A549 (cell line): Measurements from ENCODE around the gene STYXL1.

Experiments
- CEBPB ChIP-seq, 2 experiments: fragments of >200 bp in 1 of 2; sonication (Bioruptor Twin) in 1 of 2; formaldehyde crosslinking in 1 of 2; IDR thresholded peaks; 2 replicates each; pipeline ENCODE4 v1.6.1; 2012 to 2016
- EP300 ChIP-seq, 2 experiments: fragments of >200 bp; sonication (Bioruptor Twin); formaldehyde crosslinking; IDR thresholded peaks; 2 replicates in 1 of 2; 3 replicates in 1 of 2; pipeline ENCODE4 v1.6.1; 2016 to 2017
- FOSL2 ChIP-seq, 2 experiments: fragments of 450-650 bp in 1 of 2; fragments of >200 bp in 1 of 2; sonication (Bioruptor Twin) in 1 of 2; formaldehyde crosslinking; IDR thresholded peaks; 2 replicates each; pipeline versions ENCODE4 v1.5.0 to v1.6.1; 2016 to 2020; ENCODE audit warnings: mild to moderate bottlenecking in 1 of 2, moderate library complexity in 1 of 2
- JUN ChIP-seq, 2 experiments: fragments of >200 bp; sonication (Bioruptor Twin); formaldehyde crosslinking; IDR thresholded peaks; 2 replicates in 1 of 2; 3 replicates in 1 of 2; pipeline ENCODE4 v1.6.1; 2016 to 2017
- PHF8 ChIP-seq: fragments of 200-600 bp; sonication (generic); IDR thresholded peaks from 2 replicates; pipeline ENCODE4 v1.6.1; 2016; ENCODE audit warnings: low read depth, mild to moderate bottlenecking, antibody characterized with exemption, moderate library complexity, borderline replicate concordance
- POLR2A ChIP-seq: IDR thresholded peaks from 2 replicates; pipeline ENCODE4 v1.6.1; 2012; ENCODE audit warnings: mild to moderate bottlenecking, low read length
- RAD21 ChIP-seq, 2 experiments: fragments of >200 bp in 1 of 2; sonication (Bioruptor Twin) in 1 of 2; formaldehyde crosslinking in 1 of 2; IDR thresholded peaks in 1 of 2; conservative IDR thresholded peaks in 1 of 2; 2 replicates in 1 of 2; 3 replicates in 1 of 2; pipeline ENCODE4 v1.6.1; 2012 to 2018; ENCODE audit warnings: inconsistent platforms in 1 of 2
- RFX5 ChIP-seq: fragments of 450-650 bp; IDR thresholded peaks from 2 replicates; pipeline ENCODE4 v1.7.1; 2014; ENCODE audit warnings: antibody characterized with exemption, mild to moderate bottlenecking, moderate library complexity
- SMC3 ChIP-seq: fragments of >200 bp; sonication (Bioruptor Twin); formaldehyde crosslinking; IDR thresholded peaks from 3 replicates; pipeline ENCODE4 v1.6.1; 2018; ENCODE audit warnings: inconsistent platforms
- SREBF2 ChIP-seq: fragments of 450-650 bp; IDR thresholded peaks from 2 replicates; pipeline ENCODE4 v1.6.1; 2014; ENCODE audit warnings: mild to moderate bottlenecking, moderate library complexity
- ZFP36 ChIP-seq: fragments of 450-650 bp; IDR thresholded peaks from 2 replicates; pipeline ENCODE4 v1.6.1; 2014; ENCODE audit warnings: borderline replicate concordance; ENCODE audit not compliant: partially characterized antibody
- TF ChIP-seq, protein P1 (sequence below): fragments of >200 bp; sonication (Bioruptor Twin); formaldehyde crosslinking; IDR thresholded peaks from 3 replicates; pipeline ENCODE4 v1.5.1; 2016
- TF ChIP-seq, protein P2 (sequence below): fragments of >200 bp; sonication (Bioruptor Twin); formaldehyde crosslinking; IDR thresholded peaks from 3 replicates; pipeline ENCODE4 v1.6.1; 2016
- TF ChIP-seq, protein P3 (sequence below): IDR thresholded peaks from 2 replicates; pipeline ENCODE4 v1.6.1; 2012

DNA sequence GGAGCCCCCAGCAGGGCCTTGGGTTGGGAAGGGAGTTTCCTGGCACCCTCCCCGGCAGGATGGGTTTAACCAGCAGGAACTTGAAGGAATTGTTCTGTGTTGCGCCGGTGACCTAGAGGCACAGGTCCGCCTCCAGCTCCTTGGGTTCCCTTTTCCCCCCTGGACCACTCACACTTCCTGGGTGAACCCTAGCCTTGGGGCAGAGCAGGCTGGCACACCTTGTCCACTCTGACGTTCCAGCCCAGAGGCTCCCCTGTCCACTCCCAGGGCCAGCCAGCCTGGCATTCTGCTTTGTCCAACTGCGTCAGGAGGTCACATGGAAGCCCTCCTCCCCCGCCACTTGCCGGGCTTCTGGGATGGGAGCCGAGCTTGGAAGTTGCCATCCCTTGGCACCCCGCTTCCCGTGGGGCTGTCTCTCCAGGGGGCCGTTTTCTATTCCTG lies 79.2 kb downstream of the STYXL1 start:
- no peak for TF ChIP-seq ZFP36
- TF ChIP-seq CEBPB (IDR thresholded peaks at IDR 0.05): no peak
- TF ChIP-seq SREBF2: no peak
- no peak for TF ChIP-seq RAD21 (conservative IDR thresholded peaks at IDR 0.05 in 1 of 2, IDR thresholded peaks at IDR 0.05 in 1 of 2)
- TF ChIP-seq, protein P1, sequence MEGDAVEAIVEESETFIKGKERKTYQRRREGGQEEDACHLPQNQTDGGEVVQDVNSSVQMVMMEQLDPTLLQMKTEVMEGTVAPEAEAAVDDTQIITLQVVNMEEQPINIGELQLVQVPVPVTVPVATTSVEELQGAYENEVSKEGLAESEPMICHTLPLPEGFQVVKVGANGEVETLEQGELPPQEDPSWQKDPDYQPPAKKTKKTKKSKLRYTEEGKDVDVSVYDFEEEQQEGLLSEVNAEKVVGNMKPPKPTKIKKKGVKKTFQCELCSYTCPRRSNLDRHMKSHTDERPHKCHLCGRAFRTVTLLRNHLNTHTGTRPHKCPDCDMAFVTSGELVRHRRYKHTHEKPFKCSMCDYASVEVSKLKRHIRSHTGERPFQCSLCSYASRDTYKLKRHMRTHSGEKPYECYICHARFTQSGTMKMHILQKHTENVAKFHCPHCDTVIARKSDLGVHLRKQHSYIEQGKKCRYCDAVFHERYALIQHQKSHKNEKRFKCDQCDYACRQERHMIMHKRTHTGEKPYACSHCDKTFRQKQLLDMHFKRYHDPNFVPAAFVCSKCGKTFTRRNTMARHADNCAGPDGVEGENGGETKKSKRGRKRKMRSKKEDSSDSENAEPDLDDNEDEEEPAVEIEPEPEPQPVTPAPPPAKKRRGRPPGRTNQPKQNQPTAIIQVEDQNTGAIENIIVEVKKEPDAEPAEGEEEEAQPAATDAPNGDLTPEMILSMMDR: no peak
- no peak for TF ChIP-seq FOSL2 (IDR thresholded peaks at IDR 0.05)
- no peak for TF ChIP-seq FOSL2 (CRISPR knock-in tag; IDR thresholded peaks at IDR 0.05)
- TF ChIP-seq EP300 (IDR thresholded peaks at IDR 0.05): no peak
- no peak for TF ChIP-seq SMC3
- no peak for TF ChIP-seq JUN (IDR thresholded peaks at IDR 0.05)
- no peak for TF ChIP-seq PHF8
- no peak for TF ChIP-seq POLR2A
- TF ChIP-seq, protein P2, sequence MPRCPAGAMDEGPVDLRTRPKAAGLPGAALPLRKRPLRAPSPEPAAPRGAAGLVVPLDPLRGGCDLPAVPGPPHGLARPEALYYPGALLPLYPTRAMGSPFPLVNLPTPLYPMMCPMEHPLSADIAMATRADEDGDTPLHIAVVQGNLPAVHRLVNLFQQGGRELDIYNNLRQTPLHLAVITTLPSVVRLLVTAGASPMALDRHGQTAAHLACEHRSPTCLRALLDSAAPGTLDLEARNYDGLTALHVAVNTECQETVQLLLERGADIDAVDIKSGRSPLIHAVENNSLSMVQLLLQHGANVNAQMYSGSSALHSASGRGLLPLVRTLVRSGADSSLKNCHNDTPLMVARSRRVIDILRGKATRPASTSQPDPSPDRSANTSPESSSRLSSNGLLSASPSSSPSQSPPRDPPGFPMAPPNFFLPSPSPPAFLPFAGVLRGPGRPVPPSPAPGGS: no peak
- TF ChIP-seq, protein P3, sequence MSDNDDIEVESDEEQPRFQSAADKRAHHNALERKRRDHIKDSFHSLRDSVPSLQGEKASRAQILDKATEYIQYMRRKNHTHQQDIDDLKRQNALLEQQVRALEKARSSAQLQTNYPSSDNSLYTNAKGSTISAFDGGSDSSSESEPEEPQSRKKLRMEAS: no peak
- TF ChIP-seq RFX5: no peak
